ENCODE measurements around the gene PDILT.
"Not testable (repeated sequence)": the region's sequence is repeated elsewhere in the genome, so short reads cannot be mapped to it uniquely, and the experiment has no call there.

The PDILT gene

GRCh38 chr16:20404637-20405036, at the start of gene PDILT:
Gene PDILT (minus strand): TSS chr16:20404737. CDS start chr16:20399300, 5,437 bp downstream.
- no peak for DNase-seq

- not testable (repeated sequence) for DNase-seq
Observed at GRCh38 chr16:20453633-20454032, 49.1 kb upstream of the PDILT start.

- not testable (repeated sequence) for DNase-seq
Observed at GRCh38 chr16:20451364-20451763, 46.8 kb upstream of the PDILT start, which contains the start of gene ACSM2A. Gene ACSM2A (plus strand): TSS chr16:20451521. CDS start chr16:20460115, 8,594 bp downstream.

- not testable (repeated sequence) for DNase-seq
Observed at GRCh38 chr16:20446652-20447393, 42.3 kb upstream of the PDILT start.

- not testable (repeated sequence) for DNase-seq
Observed at GRCh38 chr16:20441859-20442258, 37.3 kb upstream of the PDILT start.

- DNase-seq = no peak
Observed at GRCh38 chr16:20441191-20441590, 36.7 kb upstream of the PDILT start.

DNA sequence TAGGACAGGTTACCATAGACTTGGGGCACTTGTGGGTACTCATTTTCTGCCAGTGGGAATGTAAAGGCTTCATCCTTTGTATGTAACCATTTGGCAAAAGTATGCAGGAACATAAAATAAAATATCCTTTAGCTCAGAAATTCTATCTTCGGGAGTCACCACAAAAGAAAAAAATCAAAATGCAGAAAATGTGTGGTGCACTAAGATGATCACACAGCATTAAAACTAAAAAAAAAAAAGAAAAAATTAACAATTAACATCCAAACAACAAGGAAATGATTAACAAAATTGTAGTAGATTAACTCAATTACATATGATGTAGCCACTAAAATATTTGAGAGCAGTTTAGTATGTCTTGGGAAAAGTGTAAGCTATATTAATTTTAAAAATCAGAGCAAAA, 36.2 kb upstream of the PDILT start:
- not testable (repeated sequence) for DNase-seq

DNA sequence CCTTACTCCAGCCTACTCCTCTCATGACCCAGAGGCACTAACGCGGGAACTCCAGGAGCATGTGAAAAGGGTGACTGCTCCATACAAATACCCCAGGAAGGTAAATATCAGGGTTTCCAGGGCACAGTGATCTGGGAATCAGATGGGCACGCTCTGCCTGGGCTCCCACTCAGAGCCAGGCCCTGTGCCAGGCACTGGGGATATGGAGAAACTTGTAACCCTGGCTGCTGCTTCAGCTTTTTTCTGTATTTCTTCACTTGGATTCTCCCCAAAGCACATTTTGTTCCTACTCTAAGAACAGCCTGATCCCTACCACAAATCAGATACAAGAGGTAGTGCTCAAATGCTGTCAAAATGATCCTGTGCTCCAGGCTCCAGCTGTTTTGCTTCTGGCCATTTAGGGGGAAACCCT, 35.3 kb upstream of the PDILT start:
- not testable (repeated sequence) for DNase-seq

DNA sequence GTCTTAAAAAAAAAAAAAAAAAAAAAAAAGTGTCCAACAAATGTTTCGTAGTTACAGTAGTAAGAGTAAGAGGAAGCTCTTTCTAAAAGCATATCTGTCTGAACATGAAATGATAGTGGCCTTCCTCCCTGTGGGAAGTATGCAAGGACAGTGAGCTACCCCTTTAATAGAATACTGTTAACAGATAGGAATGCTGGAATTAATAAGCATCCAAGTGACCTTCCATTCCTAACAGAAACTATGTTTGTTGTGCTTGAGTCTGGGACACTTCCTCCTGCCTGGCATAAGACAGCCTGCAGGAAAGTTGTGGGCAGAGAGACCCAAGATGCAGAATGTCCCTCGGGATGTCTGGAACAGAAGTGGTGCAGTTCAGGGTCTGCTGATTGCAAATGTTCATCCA, 34.4 kb upstream of the PDILT start:
- not testable (repeated sequence) for DNase-seq

- DNase-seq = no peak
Observed at GRCh38 chr16:20430948-20431347, 26.4 kb upstream of the PDILT start.

DNA sequence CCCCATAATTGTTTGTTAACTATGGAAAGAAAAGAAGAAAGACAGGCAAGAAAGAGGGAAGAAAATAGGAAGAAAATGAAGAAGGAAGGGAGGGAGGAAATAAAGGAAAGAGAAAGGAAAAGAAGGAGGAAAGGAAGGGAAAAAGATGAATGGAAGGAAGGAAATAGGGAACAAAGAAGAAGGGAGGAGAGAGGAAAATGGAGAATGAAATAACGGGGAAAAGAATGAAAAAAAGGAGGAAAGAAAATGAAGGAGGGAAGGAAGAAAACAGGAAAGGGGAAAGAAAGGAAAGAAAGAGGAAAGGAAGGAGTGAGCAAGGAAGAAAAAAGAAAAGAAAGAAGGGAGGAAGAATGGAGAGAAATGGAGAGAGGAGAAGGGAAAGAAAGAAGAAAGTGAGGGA, 25.9 kb upstream of the PDILT start:
- DNase-seq = not testable (repeated sequence)

- not testable (repeated sequence) for DNase-seq
Observed at GRCh38 chr16:20429499-20429898, 25.0 kb upstream of the PDILT start.

DNA sequence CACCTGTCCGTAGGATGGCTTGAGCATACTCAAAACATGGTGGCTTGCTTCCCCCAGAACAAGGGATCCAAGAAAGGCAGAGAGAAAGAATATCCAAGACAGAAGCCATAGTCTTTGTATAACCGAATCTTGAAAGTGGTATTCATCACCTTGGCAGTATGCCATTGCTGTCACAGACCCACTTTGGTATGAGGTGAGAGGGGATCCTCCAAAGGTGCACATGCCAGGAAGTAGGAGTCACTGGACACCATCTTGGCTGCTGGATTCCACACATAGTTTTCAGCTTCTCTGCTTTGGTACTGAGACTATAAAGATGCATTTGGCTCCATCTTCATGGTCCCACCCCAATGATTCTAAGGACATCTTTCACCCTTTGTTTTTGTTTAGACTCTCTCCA, 22.9 kb upstream of the PDILT start:
- DNase-seq = not testable (repeated sequence)

GRCh38 chr16:20424129-20424866, 19.8 kb upstream of the PDILT start:
- DNase-seq = no peak

- DNase-seq = not testable (repeated sequence)
Observed at GRCh38 chr16:20423772-20424128, 19.2 kb upstream of the PDILT start.

- not testable (repeated sequence) for DNase-seq
Observed at GRCh38 chr16:20421748-20422147, 17.2 kb upstream of the PDILT start.

DNA sequence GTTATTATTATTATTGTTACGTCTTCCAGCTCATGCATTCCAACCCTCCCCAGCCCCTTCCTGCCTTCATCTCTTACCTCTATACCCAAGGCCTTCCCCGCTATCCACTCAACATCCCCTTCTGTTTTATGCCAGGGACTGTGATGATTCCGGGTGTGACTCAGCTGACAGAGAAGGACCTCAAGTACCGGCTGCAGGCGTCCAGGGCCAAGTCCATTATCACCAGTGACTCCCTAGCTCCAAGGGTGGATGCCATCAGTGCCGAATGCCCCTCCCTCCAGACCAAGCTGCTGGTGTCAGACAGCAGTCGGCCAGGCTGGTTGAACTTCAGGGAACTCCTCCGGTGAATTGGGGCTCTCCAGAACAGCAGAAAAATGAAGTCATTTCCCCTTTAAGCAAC, 14.6 kb upstream of the PDILT start:
- DNase-seq = not testable (repeated sequence)

DNA sequence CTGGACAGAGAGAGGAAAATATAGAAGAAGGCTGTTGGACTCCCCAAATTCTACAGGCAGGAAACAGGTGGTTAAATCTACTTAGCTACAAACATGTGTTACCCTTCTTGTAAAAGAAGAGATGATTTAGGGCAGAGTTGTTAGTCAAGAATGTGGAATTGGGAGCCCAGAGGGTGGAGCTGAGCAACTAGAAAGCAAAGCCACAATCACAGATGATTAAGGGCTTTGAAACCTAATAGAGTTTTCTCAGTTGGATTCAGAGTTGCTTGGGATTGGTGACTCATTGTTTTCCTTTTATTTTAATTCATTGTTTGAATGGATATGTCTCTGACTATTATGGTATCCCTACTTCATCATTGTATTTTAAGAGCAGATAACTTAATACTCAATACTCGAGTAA, 11.0 kb upstream of the PDILT start:
- DNase-seq = no peak

- no peak for DNase-seq
Observed at GRCh38 chr16:20411055-20411454, 6.5 kb upstream of the PDILT start.

DNA sequence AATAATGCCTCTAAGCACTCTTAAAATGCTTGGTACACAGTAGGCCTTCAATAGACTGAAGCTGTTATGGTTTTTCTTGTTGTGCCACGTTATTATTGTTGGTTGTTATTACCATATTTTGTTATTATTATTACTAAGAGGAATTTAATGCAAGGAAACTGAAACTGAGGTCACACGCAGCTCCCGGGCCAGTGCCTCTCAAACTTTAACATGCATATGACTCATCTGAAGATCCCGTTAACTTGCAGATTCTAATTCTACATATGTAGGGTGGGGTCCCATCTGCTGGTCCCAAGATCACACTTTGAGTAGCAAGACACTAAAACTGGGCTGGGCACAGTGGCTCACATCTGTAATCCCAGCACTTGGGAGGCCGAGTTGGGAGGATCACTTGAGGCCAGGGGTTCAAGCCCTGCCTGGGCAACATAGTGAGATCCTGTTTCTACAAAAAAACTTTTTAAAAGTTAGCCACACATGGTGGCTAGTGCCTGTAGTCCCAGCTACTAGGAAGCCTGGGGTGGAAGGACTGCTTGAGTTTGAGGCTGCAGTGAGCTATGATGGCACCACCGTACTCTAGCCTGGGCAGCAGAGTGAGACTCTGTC, 5.7 kb upstream of the PDILT start:
- no peak for DNase-seq

GRCh38 chr16:20409398-20410120, 5.0 kb upstream of the PDILT start, which contains the start of gene ACSM5:
Gene ACSM5 (plus strand): TSS chr16:20409534. CDS start chr16:20411485, 1,951 bp downstream.
- peak in 12 of 14 donors; percentile 3 to 66 (median 27) for DNase-seq

- DNase-seq = no peak
Observed at GRCh38 chr16:20402651-20403050, 1.9 kb downstream of the PDILT start.
